ENCODE data around the gene FGF13.

FGF13 gene

DNA sequence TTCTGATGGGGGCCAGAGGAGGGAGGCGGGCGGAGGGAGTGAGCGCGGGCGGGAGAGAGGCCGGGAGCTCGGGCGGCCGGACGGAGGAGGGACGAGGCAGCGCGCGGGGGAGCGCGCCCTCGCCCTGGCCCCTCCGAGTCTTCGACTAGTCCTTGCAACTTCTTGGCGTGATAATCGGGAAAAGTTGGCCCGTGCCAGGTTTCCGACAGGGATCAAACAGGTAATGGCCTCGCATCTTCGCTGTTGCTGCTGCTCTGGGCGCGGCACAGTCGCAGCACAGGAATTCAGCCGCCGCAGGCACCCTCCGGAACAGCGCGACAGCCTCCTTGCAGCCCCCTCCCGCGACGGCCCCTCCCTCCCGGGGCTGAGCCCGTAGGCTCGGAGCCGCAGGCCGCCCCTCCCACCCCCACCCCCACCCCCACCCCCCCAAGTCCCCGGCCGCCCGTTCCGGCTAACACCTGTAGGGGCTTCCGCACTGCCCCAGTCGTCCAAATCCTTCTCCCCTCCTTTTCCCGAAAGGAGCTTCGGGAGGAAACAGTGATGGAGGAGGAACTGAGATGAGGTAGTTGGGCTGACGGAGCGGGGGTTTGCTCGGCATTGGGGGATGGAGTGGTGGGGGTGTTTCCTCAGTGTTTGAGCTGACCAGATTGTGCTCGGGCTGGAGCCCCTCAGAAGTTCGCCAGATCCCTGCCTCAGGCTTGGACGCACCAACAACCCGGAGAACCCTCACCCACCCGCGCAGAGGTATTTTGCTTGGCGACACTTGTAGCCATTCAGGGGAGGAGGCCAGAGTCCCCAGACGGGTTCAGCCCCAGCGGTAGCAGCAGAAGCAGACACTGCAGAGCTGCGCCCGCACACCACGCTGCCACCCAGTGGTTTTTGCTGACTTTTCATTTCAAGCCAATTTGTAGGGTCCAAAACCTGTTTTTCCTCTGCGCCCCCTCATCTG lies at the start of gene FGF13:
Gene FGF13, minus strand, starts transcription at position 319 of the 949 bp plus-strand sequence. CDS start 714 bp downstream, outside the sequence.
- no peak for DNase-seq (ENCODE audit: low read depth)

DNA sequence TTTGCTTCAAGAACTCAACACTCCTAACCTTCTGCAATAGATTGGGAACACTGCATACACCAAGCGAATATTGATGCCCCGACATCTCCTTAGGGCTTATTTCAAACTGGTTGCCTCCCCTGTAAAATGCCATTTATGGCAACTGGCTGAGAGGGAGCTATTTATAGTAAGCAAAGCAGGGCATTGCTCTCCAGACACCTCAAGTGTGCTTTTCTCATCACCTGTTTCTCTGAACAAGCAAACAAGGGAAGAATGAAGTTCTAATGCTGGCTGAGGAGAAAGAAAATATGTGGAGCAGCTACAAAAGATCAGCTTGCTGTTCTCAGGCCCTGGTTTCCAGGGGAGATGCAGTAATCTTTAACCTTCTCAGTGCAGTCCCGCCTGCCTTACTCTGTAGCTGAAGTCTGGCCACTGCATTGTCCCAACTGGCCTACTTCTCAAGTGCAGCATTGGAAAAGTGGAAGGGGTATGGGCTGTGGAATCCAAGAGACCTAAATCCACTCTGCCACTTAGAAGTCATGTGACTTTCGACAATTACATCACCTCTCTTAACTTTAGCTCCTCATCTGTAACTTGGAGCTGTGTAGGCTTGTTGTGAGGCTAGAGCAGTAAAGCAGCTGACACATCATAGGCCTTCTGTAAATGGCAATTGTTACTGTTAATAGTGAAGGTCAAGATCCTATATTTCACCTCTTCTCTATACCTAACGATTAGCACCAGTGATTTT lies 47.9 kb upstream of the FGF13 start:
- DNase-seq (ENCODE audit: low read depth): no peak

DNA sequence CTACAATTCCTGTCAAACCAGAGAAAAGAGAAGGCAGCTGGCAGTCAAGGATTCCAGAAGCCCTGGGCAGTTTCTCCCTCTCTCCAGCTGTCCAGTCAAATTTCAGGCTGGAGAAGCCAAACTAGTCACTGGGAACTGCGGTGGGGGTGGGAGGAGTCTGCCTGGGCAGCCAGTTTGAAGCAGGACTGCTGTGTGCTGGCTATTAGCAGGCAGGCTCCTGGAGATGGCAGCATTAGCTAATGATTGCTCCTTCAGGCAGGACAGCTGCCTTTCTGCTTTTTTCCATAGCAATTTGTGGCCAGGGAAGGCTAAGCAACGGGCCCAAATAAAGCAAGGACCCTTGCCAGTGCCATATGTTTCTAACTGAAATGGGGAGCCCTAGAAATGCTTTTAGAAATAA lies 44.7 kb upstream of the FGF13 start:
- no peak for DNase-seq (ENCODE audit: low read depth)

DNA sequence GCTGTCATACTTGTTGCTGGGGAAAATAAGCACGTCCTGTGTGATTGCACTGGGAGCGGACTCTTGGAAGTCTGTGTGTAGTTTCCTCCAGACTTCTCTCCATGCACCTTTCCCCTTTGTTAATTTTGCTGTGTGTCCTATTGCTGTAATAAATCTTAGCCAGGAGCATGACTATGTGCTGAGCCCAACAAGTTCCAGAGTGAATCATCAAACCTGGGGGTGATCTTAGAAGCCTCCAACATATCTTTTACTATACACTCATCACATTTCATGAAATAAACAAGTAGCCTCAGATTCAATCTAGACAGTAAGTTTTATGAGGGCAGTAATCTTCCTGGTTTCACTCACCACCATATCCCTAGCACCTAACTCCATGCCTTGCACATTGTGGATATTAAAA lies 43.3 kb upstream of the FGF13 start:
- DNase-seq (ENCODE audit: low read depth): no peak

DNA sequence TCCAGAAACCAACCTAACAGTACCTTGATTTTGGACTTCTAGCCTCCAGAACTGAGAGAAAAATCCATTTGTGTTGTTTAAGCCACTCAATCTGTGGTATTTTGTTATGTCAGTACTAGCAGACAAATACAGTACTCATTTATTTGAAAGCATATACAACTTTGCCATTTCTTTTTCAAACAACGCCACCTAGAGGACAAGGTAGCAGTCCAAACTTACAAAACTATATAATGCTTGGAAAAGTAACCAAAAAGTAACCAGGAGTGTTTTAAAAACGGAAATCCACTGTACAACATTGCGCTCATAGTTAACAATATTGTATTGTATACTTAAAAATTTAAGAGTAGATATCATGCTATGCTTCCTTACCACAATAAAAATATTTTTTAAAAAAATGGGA lies 37.0 kb upstream of the FGF13 start:
- DNase-seq (ENCODE audit: low read depth): no peak

DNA sequence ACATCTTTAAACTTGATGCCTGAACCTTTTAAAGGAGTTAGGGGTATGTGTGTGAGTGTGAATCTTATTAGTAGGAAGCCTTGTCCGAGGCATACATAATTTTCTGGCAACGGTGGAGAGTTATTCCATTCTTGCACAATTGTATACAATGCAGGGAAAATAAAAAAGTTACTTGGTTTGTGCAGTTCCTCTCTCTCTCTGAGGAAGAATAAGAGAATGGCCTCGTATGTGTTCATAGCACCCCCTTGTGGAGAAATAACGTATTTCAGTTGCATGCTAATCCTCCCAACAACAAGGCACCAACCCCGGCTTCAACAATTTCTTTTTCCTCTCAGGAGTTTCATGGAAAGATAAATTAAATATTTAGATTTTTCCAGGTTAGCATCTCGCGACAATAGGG lies 33.7 kb upstream of the FGF13 start:
- DNase-seq (ENCODE audit: low read depth): no peak

DNA sequence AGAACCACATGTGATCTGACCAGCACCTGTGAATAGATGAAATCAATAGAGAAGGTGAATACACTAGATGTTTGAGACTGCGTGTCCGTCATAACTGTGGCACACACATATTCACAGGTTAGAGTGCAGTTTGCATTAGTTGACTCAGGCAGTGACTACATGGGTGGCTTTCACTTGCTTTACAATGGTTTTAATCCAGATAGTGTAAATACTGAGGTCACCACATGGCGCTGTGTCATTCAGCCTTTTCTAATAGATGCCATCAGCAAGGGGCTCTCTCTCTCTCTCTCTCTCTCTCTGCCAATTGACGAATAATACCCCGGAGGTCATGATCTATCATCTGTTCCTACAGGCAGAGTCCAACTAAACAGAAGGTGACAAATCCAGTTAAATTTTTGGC lies 30.7 kb upstream of the FGF13 start:
- no peak for DNase-seq (ENCODE audit: low read depth)

DNA sequence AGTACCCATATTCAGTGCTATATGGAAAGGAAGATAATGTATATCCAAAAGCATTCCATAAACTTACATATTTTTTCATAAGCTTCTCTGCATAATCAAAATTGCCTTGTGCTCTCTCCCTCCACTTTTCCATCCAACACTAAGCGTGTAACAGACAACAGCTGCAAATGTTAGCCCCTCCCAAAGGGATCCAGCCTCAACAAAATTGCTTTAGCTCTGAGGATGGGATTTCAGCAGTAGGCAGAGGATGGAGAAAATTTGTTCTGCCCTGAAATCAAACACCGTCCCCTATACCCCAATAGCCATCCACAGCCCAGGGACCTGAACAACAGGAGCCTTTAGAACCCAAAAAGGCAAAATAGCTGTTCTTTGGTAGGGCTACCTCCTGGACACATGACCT lies 28.8 kb upstream of the FGF13 start:
- no peak for DNase-seq (ENCODE audit: low read depth)

DNA sequence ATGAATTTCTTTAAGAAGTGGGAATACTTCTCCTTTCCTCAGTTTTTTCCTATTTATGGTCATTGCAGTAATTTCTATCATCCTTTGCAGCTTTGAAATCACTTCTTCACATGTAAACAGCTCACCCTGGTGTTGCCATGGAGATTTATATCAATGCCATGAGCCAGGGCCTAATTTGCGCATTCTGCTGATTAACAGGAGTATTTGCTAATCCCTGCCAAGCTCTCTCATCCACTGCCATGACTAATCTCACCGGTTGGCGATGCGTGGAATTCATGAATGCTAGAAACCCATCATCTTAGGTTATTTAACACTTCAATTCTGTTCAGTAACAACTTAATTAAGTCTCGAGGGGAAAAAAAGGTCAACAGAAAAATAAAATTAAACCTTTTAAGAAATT lies 11.8 kb upstream of the FGF13 start:
- DNase-seq (ENCODE audit: low read depth): no peak

DNA sequence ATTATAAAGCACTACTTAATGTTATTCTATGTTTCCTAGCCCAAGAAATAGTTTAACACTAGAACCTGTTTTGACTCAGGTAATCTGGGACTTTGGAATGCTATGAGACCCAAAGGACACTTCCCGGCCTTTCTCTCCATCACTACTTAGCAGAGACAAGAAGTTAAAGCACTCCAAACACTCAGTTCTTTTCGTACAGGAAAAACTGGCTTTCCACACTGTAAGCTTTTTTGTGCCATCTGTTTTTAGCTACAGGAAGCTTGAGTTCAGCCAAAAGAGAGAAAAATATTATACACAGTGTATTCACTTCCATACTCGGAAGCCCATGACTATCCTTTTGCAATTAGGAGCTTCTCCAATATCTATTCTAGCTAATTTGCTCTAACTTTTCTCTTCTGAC lies 7.9 kb upstream of the FGF13 start:
- DNase-seq (ENCODE audit: low read depth): no peak

DNA sequence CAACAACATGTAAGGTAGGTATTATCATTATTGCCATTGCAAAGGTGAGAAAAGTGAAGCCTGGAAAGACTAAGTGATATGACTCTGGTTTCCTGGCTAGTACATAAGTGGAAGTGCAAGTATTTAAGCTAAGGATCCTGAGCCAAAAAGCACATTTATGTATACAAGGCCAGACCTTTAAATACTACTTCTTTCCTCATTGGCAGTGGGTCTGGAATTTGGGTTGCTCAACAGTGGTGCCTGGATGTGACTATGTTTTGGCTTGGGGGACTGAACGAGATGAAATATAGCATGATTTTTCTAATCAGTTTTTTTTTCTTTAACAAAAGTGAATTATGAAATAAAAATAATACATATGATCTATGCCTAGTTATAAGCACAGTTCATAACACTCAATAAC lies 7.4 kb upstream of the FGF13 start:
- no peak for DNase-seq (ENCODE audit: low read depth)

DNA sequence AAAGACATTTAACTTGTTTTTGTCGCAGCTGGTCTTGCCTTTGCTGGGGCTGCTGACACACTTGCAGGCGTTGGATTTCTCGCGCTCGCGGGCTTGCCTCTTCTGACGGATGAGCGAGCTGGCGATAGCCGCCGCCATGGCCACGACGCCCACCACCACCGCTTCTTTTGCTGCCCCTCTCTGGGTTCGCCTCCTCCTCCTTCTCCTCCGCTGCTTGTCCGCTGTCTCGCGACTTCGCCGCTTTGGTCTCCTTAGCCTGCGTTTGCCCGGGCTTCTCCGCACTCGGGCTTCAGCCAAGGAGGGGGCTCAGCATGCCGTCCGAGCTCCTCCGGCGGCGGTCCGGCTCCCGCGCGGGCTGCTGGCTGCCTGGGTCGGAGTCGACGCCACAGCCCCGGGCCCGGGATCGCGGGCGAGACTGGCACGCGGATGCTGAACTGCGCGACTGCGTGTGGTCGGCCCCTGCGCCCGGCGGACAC lies 613 bp downstream of the FGF13 start:
- DNase-seq (ENCODE audit: low read depth): no peak

DNA sequence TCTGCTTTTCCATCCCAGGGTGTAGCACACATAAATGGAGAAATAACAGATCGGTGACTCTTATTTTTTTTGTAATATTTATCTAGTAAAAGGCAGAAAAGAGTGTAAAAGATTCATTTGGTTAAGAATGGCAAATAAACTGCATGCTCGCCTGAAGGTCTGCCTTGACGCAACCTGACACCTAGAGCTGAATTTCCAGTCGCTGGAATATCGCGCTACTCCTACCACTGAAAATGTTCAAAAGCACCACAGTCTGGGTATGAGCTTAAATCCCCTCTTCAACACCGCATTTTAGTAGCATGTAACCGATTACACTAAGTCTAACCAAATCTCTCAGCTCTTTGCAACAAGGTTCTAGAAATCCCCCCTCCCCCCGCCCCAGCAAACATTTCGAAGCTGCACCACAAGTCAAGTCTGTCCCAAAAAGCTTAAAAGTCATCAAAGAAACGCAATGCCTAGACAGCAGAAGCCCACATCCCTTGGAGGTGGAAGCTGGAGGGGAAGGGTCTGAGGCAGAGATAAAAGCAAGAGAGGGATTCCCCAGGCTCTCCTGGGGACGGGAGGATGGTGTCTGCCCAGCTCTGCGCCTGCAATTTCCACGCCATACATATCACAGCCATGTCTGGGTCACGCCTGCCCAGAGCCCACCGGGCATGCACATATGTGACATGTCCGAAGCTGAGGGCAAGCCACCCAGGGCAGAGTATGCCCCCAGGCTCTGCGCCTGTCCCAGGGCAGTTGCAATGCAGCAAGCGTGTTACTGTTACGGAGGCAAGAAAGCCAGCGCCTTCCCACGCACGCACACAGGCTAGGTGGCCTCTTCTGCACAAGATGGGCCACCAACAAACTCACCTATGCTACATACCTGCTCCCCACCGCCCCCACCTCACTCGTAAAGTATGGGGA lies 1.4 kb downstream of the FGF13 start:
- DNase-seq (ENCODE audit: low read depth): no peak

DNA sequence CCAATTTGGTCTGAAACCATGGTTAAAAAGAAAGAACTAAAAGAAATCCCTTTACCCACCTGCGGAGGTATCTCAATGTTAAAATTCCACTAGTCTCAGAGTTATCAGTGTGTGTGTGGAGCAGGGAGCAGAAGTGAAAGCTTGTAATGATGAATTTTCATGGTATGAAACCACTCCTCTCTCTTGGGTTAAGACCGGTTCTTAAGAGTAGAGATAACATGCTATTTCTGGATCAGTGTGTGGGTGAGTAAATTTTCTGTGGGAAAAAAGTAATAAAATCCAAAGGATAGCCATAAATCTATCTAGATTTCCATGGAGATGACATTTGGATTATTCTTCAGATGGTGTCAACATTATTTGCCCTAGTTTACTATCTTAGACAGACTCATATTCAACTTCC lies 3.2 kb downstream of the FGF13 start:
- no peak for DNase-seq (ENCODE audit: low read depth)

DNA sequence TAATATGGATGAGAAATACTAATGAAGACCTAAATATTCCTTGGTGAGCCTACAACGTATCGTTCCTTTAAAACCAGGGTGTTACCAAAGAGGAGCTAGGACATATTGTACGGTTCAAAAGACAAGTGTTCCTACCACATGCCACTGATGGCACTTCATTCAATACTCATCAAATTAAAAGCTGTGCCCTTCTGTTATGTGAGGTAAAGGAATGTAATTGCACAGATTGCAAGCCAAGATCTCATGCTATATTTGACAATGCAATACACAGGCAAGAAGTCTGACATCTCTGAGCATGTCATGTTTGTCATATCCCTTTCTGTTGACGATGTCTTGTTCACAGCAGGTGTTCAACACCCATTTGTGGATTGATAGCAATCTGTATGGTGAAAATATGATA lies 6.9 kb downstream of the FGF13 start:
- DNase-seq (ENCODE audit: low read depth): no peak

DNA sequence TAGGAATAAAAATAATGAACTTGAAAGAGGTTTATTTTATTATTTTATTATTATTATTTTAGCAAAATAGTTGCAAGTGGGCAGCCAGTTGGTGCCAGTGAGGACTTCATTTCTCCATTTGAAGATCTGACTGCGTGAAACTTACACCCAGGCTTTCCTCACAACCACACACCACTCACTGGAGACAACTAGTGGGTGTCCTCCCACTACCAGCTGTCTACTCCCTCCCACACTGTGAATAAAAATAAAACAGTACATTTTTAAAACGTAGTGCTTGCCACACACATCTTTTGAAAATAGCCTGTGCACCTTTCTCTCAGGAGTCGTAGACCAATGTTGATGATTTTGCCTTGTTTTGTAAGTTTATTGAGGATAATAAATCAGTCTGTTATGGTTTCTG lies 7.4 kb downstream of the FGF13 start:
- no peak for DNase-seq (ENCODE audit: low read depth)

DNA sequence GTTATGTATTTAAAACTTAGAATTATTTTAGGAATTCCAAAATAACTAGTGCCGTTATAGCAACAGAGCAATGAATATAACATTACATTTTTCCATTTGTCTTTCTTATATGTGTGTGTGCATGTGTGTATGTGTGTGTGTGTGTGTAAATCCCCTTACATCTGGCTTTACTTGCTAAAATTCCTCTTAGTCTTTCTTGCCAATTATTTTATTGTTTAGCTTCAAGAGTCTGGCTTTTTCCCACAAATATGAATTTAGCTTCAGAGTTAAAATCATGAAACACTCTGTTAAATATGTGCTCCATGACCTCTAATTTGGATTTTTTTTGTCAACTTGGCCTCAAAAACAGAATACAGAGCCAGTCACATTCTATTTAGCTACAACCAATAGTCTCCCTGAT lies 18.9 kb downstream of the FGF13 start:
- DNase-seq (ENCODE audit: low read depth): no peak

DNA sequence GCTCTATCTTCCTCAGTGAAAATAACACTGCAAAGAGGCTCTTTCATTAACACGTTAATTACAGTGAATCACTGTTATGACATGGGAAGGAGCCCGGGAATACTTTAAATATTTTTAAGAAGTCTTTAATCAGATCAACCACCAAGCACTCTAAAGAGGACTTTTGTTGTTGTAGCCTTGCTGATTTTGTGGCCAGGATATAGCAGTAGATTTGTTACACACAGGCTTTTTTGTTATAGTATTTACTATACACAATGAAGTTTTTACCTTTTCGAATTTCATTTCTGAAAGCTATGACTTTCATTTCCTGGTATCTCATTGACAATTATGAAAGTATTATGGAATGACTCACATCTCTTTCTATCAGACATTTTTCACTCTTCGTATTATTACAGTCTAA lies 20.3 kb downstream of the FGF13 start:
- no peak for DNase-seq (ENCODE audit: low read depth)

DNA sequence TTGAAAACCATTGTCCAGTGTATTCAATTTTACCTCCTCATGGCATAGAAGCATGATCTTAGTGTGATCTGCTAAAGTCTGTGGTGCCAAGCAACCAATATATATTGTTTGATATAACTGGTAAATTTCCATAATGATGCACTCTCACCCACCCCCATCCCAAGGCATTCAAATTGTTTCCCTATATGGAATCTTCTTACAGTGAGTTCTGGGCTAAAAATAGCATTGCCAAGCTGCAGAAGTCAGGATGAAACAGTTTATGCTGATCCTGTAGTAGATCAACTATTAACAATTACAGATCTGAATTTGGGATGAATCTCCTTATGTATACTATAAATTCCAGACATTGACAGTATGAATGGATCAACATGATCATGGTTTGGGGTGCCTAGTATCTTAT lies 20.9 kb downstream of the FGF13 start:
- DNase-seq (ENCODE audit: low read depth): no peak

DNA sequence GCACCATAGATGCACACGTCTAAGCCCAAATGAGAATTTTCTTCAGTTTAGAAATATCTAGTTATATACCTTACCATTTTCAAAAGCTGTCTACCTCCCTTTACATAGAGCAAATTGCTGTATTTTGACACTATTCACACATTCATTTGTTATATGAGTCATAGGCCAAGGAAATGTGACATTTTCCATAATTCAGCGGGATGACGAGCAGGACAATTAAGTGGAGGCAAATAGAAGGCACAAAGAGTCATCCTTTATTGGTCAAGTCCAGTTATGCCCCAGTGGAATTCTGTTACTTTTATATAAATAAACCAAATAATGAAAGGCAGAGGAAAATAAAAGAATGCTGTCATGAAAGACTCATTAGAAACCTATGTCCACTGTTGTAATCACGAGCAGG lies 27.9 kb downstream of the FGF13 start:
- DNase-seq (ENCODE audit: low read depth): no peak

DNA sequence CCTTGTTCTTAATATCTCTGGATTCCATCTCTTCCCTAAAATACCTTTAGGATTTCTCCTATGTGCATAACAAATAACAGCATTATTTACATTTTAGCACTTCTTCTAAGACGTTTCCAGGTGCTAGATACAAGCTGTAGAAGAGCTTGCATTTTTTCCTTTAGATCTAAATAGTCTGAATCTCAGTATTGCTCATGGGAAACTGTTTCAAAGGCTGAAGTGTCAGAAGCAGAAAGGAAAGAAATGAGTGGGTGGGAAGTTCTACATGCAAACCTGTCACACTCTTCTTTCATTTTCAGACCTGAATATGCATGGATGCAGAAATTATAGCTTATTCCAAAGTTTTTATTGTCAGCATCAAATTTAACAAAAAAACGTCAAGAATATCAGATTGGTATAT lies 41.8 kb downstream of the FGF13 start:
- no peak for DNase-seq (ENCODE audit: low read depth)

DNA sequence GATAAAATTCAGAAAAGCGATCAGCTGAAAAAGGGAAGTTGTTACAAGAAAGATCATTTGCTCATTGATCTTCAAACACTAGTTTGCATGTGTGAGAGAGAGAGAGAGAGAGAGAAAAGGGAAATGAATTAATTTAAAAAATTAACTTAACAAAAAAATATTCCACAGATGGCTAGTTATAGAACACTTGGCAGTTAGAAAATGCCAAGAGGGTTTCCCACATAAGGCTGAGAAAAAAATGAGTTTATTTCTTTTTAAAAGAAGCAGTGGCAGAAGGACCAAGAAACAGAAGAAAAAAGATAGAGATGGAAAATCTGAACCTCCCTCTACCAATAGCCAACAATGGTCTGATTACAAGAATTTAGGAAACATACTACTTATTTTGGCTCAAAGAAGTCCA lies 47.1 kb downstream of the FGF13 start:
- no peak for DNase-seq (ENCODE audit: low read depth)

Data from stimulated activated CD8-positive, alpha-beta memory T cell treated with anti-CD3 and anti-CD28 coated beads, Interleukin-12 subunit alpha, Interleukin-12 subunit beta, amount 100 ng/mL, for 4 hours (primary cell).